Mesodermal cell (in vitro differentiated cells): ENCODE data around the gene OCRL.

ENCODE experiments used
- H3K27ac ChIP-seq: 2 replicates; pipeline ENCODE4 v1.7.0; 2013; ENCODE audit warnings: mild to moderate bottlenecking, low read depth, low read length, moderate library complexity; ENCODE audit not compliant: severe bottlenecking
- H3K36me3 ChIP-seq: 2 replicates; pipeline ENCODE4 v1.7.1; 2013; ENCODE audit warnings: mild to moderate bottlenecking, low read length, moderate library complexity; ENCODE audit not compliant: control insufficient read depth, insufficient read depth
- H3K4me1 ChIP-seq: one replicate; pipeline ENCODE4 v1.7.1; 2013; ENCODE audit warnings: mild to moderate bottlenecking, low read length; ENCODE audit not compliant: insufficient read depth, control insufficient read depth, poor library complexity, severe bottlenecking
- H3K4me3 ChIP-seq: 2 replicates; pipeline ENCODE4 v1.7.0; 2013; ENCODE audit warnings: low read length, control low read depth, mild to moderate bottlenecking; ENCODE audit not compliant: insufficient read depth, poor library complexity, severe bottlenecking; ENCODE audit errors: extremely low read depth
- H3K9me3 ChIP-seq: 2 replicates; pipeline ENCODE4 v1.7.1; 2013; ENCODE audit warnings: mild to moderate bottlenecking, low read length, moderate library complexity; ENCODE audit not compliant: control insufficient read depth
- WGBS, 2 experiments: methylation state at CpG; one replicate each; pipeline ENCODE4 v1.1.5; 2013; ENCODE audit warnings: missing lambda C conversion rate in 2 of 2; ENCODE audit not compliant: insufficient coverage in 2 of 2; 5-methylcytosine and 5-hydroxymethylcytosine counted together

The OCRL gene

DNA sequence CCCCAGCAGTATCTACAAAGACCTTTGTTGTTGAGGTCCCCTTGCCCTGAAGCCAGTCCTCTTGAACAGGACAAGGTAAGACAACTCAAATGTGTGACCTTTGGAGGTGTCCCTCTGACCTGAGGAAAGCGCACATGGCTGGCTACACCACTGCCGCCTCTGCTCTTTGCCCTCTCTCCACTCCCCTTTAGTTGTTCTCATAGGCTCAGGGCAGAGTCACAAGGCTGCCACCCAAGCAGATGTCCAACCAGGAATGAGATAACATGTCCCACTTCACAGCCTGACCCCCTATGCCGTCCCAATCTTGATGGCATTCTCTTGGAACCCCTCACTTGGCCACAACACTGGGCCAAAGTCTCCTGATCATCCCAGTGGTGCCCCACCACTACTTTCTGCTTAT, 68.4 kb downstream of the OCRL start:
- Histone ChIP-seq H3K4me3 (no peak overlapping the region), H3K36me3 (no peaks in the 10 kb centered on the region), H3K27ac (no peak overlapping the region), H3K9me3 (no peaks in the 10 kb centered on the region), H3K4me1 (peaks cover 2% of the 10 kb centered on the region)
- WGBS, 2 experiments: 80 to 92% methylated on average over 1 to 2 of the region's 3 CpGs

DNA sequence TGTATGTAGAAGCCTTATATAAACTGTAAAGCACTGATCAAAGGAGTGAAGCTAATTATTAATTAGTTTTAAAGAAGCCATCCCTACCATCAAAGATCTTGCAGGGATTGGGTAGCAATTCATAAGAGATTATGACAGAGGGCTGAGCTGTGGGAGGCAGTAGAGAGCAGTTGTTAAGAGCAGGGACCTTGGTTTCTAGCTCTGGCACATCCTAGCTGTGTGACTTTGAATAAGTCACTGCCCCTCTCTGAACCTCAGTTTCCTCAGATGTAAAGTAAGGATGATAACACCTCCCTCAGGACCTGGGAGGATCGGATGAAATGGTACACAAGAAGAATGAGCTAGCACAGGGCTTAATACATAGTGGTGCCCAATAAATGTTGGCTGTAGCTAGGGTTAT, 69.3 kb downstream of the OCRL start:
- Histone ChIP-seq H3K4me1 (no peaks in the 10 kb centered on the region), H3K9me3 (no peaks in the 10 kb centered on the region), H3K36me3 (no peaks in the 10 kb centered on the region), H3K4me3 (no peak overlapping the region), H3K27ac (no peak overlapping the region)
- no CpG with 5 or more reads among the region's 1 CpG for whole genome bisulfite sequencing, 2 experiments

DNA sequence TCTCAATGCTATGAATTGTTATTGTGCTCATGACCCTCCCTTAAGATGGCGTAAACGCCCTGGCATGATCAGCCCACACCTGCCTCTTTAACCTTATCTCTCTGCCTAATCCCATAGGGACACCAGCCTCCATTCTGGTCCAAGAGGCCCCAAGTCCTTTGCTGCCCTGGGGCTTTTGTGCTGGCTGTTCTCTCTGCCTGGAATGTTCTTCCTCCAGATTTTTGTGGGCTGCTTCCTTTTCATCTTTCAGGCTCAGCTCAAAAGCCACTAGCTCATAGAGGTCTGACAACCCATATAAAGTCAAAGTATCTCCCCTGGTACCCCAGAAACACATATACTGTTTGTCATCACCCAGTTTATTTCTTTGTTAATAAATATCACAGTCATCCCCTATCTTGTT, 72.3 kb downstream of the OCRL start:
- Histone ChIP-seq H3K4me3 (no peak overlapping the region), H3K36me3 (no peaks in the 10 kb centered on the region), H3K9me3 (no peaks in the 10 kb centered on the region), H3K27ac (no peak overlapping the region), H3K4me1 (peaks cover 3% of the 10 kb centered on the region)
- WGBS, 2 experiments: no CpG with 5 or more reads among the region's 2 CpGs

DNA sequence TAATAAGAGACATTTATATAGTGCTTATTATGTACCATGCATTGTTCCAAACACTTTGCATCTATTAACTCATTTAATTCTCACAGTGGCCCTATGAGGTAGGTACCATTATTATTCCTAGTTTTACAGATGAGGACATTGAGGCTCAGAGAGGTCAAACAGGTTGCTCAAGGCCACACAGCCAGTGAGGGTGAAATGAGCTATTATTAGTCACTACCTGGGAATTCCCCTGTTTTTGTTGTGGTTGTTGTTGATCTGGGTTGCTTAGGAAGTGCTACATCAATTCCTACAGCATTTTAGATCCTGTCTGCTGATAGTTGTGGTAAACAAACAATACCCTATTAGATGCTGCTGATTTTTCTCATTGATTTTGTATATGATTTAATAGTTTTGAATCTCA, 73.5 kb downstream of the OCRL start:
- Histone ChIP-seq H3K36me3 (no peaks in the 10 kb centered on the region), H3K27ac (no peak overlapping the region), H3K4me1 (peaks cover 3% of the 10 kb centered on the region), H3K4me3 (no peak overlapping the region), H3K9me3 (no peaks in the 10 kb centered on the region)

DNA sequence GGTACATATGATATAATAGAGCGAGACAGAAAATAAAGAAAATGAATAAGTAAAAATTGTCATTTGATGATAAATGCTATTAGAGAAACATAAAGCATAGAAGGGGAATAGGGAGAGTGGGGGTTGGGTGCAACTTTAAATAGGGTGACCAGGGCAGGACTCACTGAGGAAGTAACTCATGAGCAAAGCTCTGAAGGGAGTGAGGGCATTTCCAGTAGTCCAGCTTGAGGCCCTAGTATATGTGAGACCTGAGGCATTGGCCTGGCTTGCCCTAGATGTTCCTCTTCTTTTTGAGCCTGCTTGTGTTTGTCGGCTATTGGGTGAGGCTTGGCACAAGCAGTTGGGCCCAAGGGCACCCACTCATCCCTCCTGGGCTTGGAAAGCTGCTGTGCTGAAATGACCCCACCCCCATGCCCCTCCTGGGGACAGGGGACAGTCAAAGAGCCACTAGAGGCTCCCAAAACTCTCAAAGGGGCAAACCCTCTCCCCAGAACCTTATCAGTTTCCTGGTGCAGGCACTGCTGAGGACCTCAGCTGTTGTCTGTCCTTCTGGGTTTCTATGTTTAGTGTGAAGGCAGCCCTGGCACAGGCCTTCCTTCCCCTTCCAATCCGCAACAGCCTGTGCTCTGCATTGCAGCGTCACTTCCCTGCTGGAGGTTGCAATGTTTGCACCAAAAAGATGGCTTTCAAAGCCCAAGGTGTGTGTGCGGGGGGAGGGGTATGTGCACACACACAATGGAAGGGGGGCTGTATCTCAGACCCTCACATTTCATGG, 74.6 kb downstream of the OCRL start:
- no CpG with 5 or more reads among the region's 5 CpGs for WGBS, 2 experiments
- H3K4me1 ChIP-seq: peaks cover 3% of the 10 kb centered on the region
- no peaks in the 10 kb centered on the region for H3K36me3 ChIP-seq
- H3K9me3 ChIP-seq: no peaks in the 10 kb centered on the region
- H3K4me3 ChIP-seq: no peak overlapping the region
- H3K27ac ChIP-seq: no peak overlapping the region

DNA sequence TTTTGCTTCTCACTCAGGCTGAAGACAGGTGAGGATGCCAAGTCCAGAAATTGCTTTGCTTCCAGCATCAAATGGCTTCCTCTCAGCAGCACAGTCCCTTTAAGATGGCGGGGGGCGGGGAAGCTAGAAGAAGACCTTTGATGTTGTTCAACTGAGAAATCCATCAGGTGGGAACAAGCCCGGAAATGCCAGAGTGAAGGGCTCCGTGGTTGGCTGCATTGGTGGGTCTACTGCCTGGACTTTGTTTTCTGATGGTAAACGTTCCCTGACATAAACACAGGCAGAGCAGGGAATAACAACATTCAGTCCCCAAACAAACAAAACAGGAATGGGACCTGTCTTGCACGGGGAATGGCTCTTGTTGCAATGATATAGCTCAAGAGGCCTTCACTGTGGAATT, 77.4 kb downstream of the OCRL start:
- Histone ChIP-seq H3K9me3 (no peaks in the 10 kb centered on the region), H3K36me3 (no peaks in the 10 kb centered on the region), H3K27ac (no peak overlapping the region), H3K4me1 (peaks cover 8% of the 10 kb centered on the region), H3K4me3 (no peak overlapping the region)
- WGBS, 2 experiments: 82 to 100% methylated on average over 1 to 2 of the region's 6 CpGs

DNA sequence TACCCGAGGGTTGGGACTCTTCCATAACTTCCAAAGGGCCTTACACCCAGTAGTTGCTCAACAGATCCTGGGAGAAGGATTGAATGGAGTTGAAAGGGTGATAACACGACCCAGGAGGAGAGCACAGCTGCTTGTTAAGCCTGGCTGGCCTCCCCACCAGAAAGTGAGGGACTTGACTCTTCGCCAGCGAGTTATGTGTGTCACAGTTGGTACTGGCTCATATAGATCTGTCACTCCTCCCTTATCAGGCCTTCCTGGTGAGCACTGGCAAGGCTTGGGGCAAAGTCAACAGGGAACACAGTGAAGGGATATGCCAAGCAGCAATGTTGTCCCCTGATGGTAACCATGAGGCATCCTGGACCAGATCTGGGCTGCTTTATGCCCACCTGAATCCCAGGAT, 78.9 kb downstream of the OCRL start:
- Histone ChIP-seq H3K27ac (no peak overlapping the region), H3K4me3 (no peak overlapping the region), H3K36me3 (no peaks in the 10 kb centered on the region), H3K9me3 (no peaks in the 10 kb centered on the region), H3K4me1 (peaks cover 20% of the 10 kb centered on the region)
- WGBS, 2 experiments: 100% methylated on average over 1 of the region's 4 CpGs; no CpG with 5 or more reads in 1 of the 2 experiments

DNA sequence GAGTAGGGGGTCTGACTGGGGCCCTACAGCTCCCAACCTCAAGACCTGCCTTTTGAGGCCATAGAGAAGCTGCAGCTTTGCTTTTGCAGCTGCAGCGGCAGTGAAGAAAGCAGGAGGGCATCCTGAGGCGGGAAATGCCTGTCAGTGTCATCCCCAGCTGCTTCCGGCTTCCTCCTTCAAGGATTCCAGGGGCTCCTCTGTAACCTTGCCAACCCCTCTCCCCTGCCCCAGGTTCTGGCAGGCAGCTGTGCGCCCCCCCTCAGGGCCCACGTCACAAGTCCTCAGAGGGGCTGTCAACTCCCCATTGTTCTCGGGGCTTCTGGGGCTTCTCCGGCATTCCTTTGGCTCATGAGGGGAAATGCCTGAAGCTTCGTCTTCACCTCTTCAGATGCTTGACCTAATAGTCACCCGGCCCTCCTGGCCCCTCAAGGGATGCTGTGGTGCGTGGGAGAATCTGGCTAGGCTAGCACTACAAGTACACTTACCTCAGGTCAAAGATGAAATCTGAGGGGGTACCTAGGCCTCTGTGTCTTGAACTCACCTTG, 82.8 kb downstream of the OCRL start:
- no peak overlapping the region for H3K4me3 ChIP-seq
- WGBS, 2 experiments: 18 to 46% methylated on average over 3 to 5 of the region's 10 CpGs
- H3K9me3 ChIP-seq: no peaks in the 10 kb centered on the region
- H3K27ac ChIP-seq: peak overlapping the region; percentile 86
- H3K36me3 ChIP-seq: no peaks in the 10 kb centered on the region
- peaks cover 17% of the 10 kb centered on the region for H3K4me1 ChIP-seq

DNA sequence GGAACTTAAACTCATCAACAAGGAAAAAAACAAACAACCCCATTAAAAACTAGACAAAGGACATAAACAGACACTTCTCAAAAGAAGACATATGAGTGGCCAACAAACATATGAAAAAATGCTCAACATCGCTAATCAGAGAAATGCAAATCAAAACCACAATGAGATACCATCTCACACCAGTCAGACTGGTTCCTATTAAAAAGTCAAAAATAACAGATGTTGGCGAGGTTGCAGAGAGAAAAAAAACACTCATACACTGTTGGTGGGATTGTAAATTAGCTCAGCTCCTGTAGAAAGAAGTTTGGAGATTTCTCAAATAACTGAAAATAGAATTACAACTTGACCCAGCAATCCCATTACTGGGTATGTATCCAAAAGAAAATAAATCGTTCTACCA, 86.0 kb downstream of the OCRL start:
- no CpG with 5 or more reads among the region's 3 CpGs for WGBS, 2 experiments
- Histone ChIP-seq H3K9me3 (no peaks in the 10 kb centered on the region), H3K36me3 (no peaks in the 10 kb centered on the region), H3K4me3 (no peak overlapping the region), H3K4me1 (peaks cover 17% of the 10 kb centered on the region), H3K27ac (no peak overlapping the region)

DNA sequence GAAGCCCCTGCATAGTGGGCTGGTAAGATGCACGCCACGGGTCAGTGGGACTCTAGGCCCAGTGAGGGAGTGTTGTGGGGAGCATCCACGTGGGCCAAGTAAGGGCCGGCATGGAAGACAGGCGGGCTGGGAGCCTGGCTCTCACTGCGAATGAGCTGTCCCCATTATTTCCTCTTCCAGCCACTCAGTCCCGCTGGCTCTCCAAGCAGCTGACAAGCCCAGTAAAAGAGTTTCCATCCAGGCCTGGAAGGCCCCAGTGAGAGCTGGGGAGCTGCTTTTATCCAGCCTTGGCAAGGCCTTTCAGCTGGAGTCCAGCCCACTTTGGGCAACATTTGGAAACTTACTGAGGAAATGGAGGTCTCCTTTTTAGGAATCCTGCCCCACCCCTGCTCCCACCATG, 89.8 kb downstream of the OCRL start:
- Histone ChIP-seq H3K27ac (no peak overlapping the region), H3K4me1 (peaks cover 4% of the 10 kb centered on the region), H3K4me3 (no peak overlapping the region), H3K36me3 (no peaks in the 10 kb centered on the region), H3K9me3 (no peaks in the 10 kb centered on the region)
- WGBS, 2 experiments: 80 to 90% methylated on average over 1 to 6 of the region's 7 CpGs

DNA sequence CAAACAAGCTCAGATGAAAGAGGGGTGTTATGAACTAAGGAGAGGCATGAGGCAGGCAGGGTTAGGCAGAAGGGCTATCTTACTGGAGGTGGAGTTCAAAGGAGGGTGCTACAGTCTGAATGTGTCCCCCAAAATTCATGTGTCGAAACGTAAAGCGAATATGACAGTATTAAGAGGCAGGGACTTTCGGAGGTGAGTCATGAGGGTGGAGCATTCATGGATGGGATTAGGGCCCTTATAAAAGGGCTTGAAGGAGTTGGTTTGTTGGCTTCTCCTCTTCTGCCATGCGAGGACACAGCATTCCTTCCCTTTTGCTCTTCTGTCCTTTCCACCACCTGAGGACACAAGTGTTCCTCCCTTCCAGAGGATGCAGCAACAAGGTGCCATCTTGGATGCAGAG, 91.8 kb downstream of the OCRL start:
- Histone ChIP-seq H3K27ac (no peak overlapping the region), H3K36me3 (no peaks in the 10 kb centered on the region), H3K4me3 (no peak overlapping the region), H3K4me1 (peaks cover 4% of the 10 kb centered on the region), H3K9me3 (no peaks in the 10 kb centered on the region)
- 80% methylated on average over 1 of the region's 5 CpGs; no CpG with 5 or more reads in 1 of the 2 experiments for WGBS, 2 experiments
